HG02870 (cell line): ENCODE results near the gene SGIP1.
"Not testable (repeated sequence)": the region's sequence is repeated elsewhere in the genome, so short reads cannot be mapped to it uniquely, and the experiment has no call there.

Experiments
- ATAC-seq: cut with Tn5 transposase; IDR thresholded peaks from one replicate; pipeline ENCODE4 v1.9.1; 2021; ENCODE audit warnings: mild to moderate bottlenecking, moderate library complexity; ENCODE audit not compliant: unreplicated experiment

Gene SGIP1

GRCh38 chr1:66758241-66758755 lies 224.3 kb downstream of the SGIP1 start:
- ATAC-seq: peak; percentile 99

GRCh38 chr1:66760506-66760905 lies 226.6 kb downstream of the SGIP1 start:
- ATAC-seq: no peak

GRCh38 chr1:66761221-66761620 lies 227.3 kb downstream of the SGIP1 start:
- no peak for ATAC-seq

- peak; percentile 62 for ATAC-seq
Observed at GRCh38 chr1:66764994-66765578, 231.1 kb downstream of the SGIP1 start.

- ATAC-seq: no peak
Observed at GRCh38 chr1:66767626-66768025, 233.7 kb downstream of the SGIP1 start.

GRCh38 chr1:66768965-66769364 lies 235.0 kb downstream of the SGIP1 start:
- no peak for ATAC-seq

- ATAC-seq: no peak
Observed at GRCh38 chr1:66769512-66770229, 235.7 kb downstream of the SGIP1 start.

GRCh38 chr1:66770240-66770639 lies 236.3 kb downstream of the SGIP1 start:
- ATAC-seq: no peak

GRCh38 chr1:66770694-66771093 lies 236.7 kb downstream of the SGIP1 start:
- no peak for ATAC-seq

- ATAC-seq: no peak
Observed at GRCh38 chr1:66773227-66773626, 239.3 kb downstream of the SGIP1 start.

- ATAC-seq: no peak
Observed at GRCh38 chr1:66774438-66774837, 240.5 kb downstream of the SGIP1 start.

GRCh38 chr1:66775646-66776045 lies 241.7 kb downstream of the SGIP1 start:
- no peak for ATAC-seq

GRCh38 chr1:66777831-66778230 lies 243.9 kb downstream of the SGIP1 start:
- no peak for ATAC-seq

- no peak for ATAC-seq
Observed at GRCh38 chr1:66778266-66778665, 244.3 kb downstream of the SGIP1 start.

GRCh38 chr1:66778969-66779368 lies 245.0 kb downstream of the SGIP1 start:
- ATAC-seq: no peak

GRCh38 chr1:66779475-66780078 lies 245.6 kb downstream of the SGIP1 start:
- no peak for ATAC-seq

GRCh38 chr1:66785800-66786199 lies 251.8 kb downstream of the SGIP1 start:
- ATAC-seq: not testable (repeated sequence)

GRCh38 chr1:66787641-66788040 lies 253.7 kb downstream of the SGIP1 start:
- ATAC-seq: no peak

- peak; percentile 86 for ATAC-seq
Observed at GRCh38 chr1:66788231-66788939, 254.4 kb downstream of the SGIP1 start.

- no peak for ATAC-seq
Observed at GRCh38 chr1:66791621-66792610, 258.0 kb downstream of the SGIP1 start.
